SK-N-SH (cell line): ENCODE data around the gene C16orf54. TPM values are rescaled to one million over a fixed set of nuclear protein-coding genes. Genes with fewer than 3 reads are reported as not detected.

Experiments used
- CTCF ChIA-PET: fragments of 300-600, 350-600 bp; formaldehyde crosslinking; extraction: SDS; loops from one replicate; lab custom pipeline; 2021; lab: Yijun Ruan, JAX
- POLR2A ChIA-PET: fragments of 350-600 bp; sonication (Branson Sonifier 250); formaldehyde crosslinking; extraction: SDS; loops from one replicate; lab custom pipeline; 2020; ENCODE audit warnings: antibody characterized with exemption, inconsistent platforms; lab: Yijun Ruan, JAX
- DNase-seq: peaks from one replicate; pipeline ENCODE4 v3.0.0; 2012
- H2AFZ ChIP-seq: fragments of 200-600 bp; sonication (generic); 2 replicates; pipeline ENCODE4 v1.8.1; 2016; ENCODE audit warnings: antibody characterized with exemption, mild to moderate bottlenecking, low read depth
- H3F3A ChIP-seq: fragments of 200-600 bp; sonication (generic); replicated peaks from 2 replicates; pipeline ENCODE3; 2016; ENCODE audit warnings: antibody characterized with exemption, mild to moderate bottlenecking; ENCODE audit not compliant: insufficient read depth
- H3K27ac ChIP-seq, 2 experiments: fragments of 200-500 bp in 1 of 2; fragments of 200-600 bp in 1 of 2; sonication (Bioruptor generic) in 1 of 2; sonication (generic), shearing (Covaris generic) in 1 of 2; 2 replicates each; pipeline versions ENCODE4 v1.5.1 to v1.6.1; 2014 to 2016; ENCODE audit warnings: low read depth in 2 of 2, inconsistent platforms in 1 of 2, low read length in 1 of 2, mild to moderate bottlenecking in 1 of 2, mixed read lengths in 1 of 2
- H3K27me3 ChIP-seq: fragments of 200-600 bp; sonication (generic), shearing (Covaris generic); 2 replicates; pipeline ENCODE4 v1.6.1; 2016; ENCODE audit warnings: mixed run types; ENCODE audit not compliant: insufficient read depth
- H3K36me3 ChIP-seq, 2 experiments: fragments of 200-500 bp in 1 of 2; fragments of 200-600 bp in 1 of 2; sonication (Bioruptor generic) in 1 of 2; sonication (generic) in 1 of 2; replicated peaks in 1 of 2; 2 replicates each; pipeline versions ENCODE3 to v1.5.1; 2014 to 2016; ENCODE audit warnings: low read length in 1 of 2, mild to moderate bottlenecking in 1 of 2; ENCODE audit not compliant: insufficient read depth in 2 of 2, control insufficient read depth in 1 of 2
- H3K4me1 ChIP-seq, 2 experiments: fragments of 200-500 bp in 1 of 2; fragments of 200-600 bp in 1 of 2; sonication (Bioruptor generic) in 1 of 2; sonication (generic), shearing (Covaris generic) in 1 of 2; 2 replicates each; pipeline versions ENCODE4 v1.5.1 to v1.6.1; 2014 to 2016; ENCODE audit warnings: low read depth in 1 of 2, low read length in 1 of 2, mixed run types in 1 of 2; ENCODE audit not compliant: insufficient read depth in 2 of 2, control insufficient read depth in 1 of 2
- H3K4me2 ChIP-seq: fragments of 200-600 bp; sonication (generic), shearing (Covaris generic); 2 replicates; pipeline ENCODE4 v1.6.1; 2017; ENCODE audit warnings: mixed run types
- H3K4me3 ChIP-seq, 2 experiments: fragments of 200-500 bp in 1 of 2; fragments of 200-600 bp in 1 of 2; sonication (Bioruptor generic) in 1 of 2; sonication (generic), shearing (Covaris generic) in 1 of 2; 2 replicates each; pipeline versions ENCODE4 v1.5.1 to v1.8.1; 2014 to 2016; ENCODE audit warnings: low read depth in 2 of 2, inconsistent platforms in 1 of 2, low read length in 1 of 2, mild to moderate bottlenecking in 1 of 2, mixed read lengths in 1 of 2, moderate library complexity in 1 of 2
- H3K79me2 ChIP-seq: fragments of 200-600 bp; sonication (generic); 2 replicates; pipeline ENCODE4 v1.8.1; 2017; ENCODE audit warnings: mild to moderate bottlenecking; ENCODE audit not compliant: insufficient read depth
- H3K9ac ChIP-seq: fragments of 200-600 bp; sonication (generic); 2 replicates; pipeline ENCODE4 v1.6.1; 2017; ENCODE audit warnings: mixed run types
- H3K9me2 ChIP-seq: fragments of 200-600 bp; sonication (generic); 2 replicates; pipeline ENCODE4 v1.6.1; 2017; ENCODE audit warnings: mixed run types
- H3K9me3 ChIP-seq: fragments of 200-600 bp; sonication (generic); 2 replicates; pipeline ENCODE4 v1.6.1; 2017; ENCODE audit warnings: mixed run types, mild to moderate bottlenecking, moderate library complexity
- H4K20me1 ChIP-seq: fragments of 200-600 bp; sonication (generic); 2 replicates; pipeline ENCODE4 v1.6.1; 2017; ENCODE audit warnings: mild to moderate bottlenecking, mixed run types; ENCODE audit not compliant: insufficient read depth
- CHD2 ChIP-seq: fragments of 150-350 bp; IDR thresholded peaks from 2 replicates; pipeline ENCODE4 v1.6.1; 2018; ENCODE audit warnings: low read length; ENCODE audit not compliant: partially characterized antibody
- EZH2phosphoT487 ChIP-seq: fragments of 200-600 bp; sonication (generic); IDR thresholded peaks from 2 replicates; pipeline ENCODE4 v1.6.1; 2017; ENCODE audit warnings: low read depth, mixed run types, mild to moderate bottlenecking, antibody characterized with exemption, moderate library complexity, borderline replicate concordance
- FOSL2 ChIP-seq: IDR thresholded peaks from 2 replicates; pipeline ENCODE4 v1.4.0; 2012; ENCODE audit warnings: low read depth, mild to moderate bottlenecking, moderate library complexity, borderline replicate concordance
- GATA2 ChIP-seq: sonication (generic); formaldehyde crosslinking; IDR thresholded peaks from 2 replicates; pipeline ENCODE4 v1.5.0; 2020; ENCODE audit warnings: mild to moderate bottlenecking, missing genetic modification reagents
- IRF3 ChIP-seq: fragments of 150-350 bp; IDR thresholded peaks from 2 replicates; pipeline ENCODE4 v1.6.1; 2016; ENCODE audit warnings: mild to moderate bottlenecking, low read depth, low read length
- POLR2AphosphoS5 ChIP-seq: IDR thresholded peaks from 2 replicates; pipeline ENCODE4 v1.6.1; 2012; ENCODE audit warnings: low read depth, low read length
- RAD21 ChIP-seq: IDR thresholded peaks from 2 replicates; pipeline ENCODE4 v1.6.1; 2012; ENCODE audit warnings: mild to moderate bottlenecking, low read length
- RCOR1 ChIP-seq: fragments of 150-350 bp; IDR thresholded peaks from 2 replicates; pipeline ENCODE4 v1.6.1; 2017; ENCODE audit warnings: antibody characterized with exemption, low read length
- REST ChIP-seq: IDR thresholded peaks from 2 replicates; pipeline ENCODE4 v1.6.1; 2012; ENCODE audit warnings: mild to moderate bottlenecking, low read depth, low read length, moderate library complexity
- RXRA ChIP-seq: IDR thresholded peaks from 2 replicates; pipeline ENCODE4 v1.4.0; 2012; ENCODE audit warnings: low read depth, mild to moderate bottlenecking, borderline replicate concordance
- SIN3A ChIP-seq: IDR thresholded peaks from 2 replicates; pipeline ENCODE4 v1.6.1; 2012; ENCODE audit warnings: low read depth, mild to moderate bottlenecking, low read length, moderate library complexity, borderline replicate concordance
- TEAD4 ChIP-seq: IDR thresholded peaks from 2 replicates; pipeline ENCODE4 v1.4.0; 2012; ENCODE audit warnings: mild to moderate bottlenecking, borderline replicate concordance; ENCODE audit not compliant: insufficient read depth
- YY1 ChIP-seq: IDR thresholded peaks from 2 replicates; pipeline ENCODE4 v1.4.0; 2012; ENCODE audit warnings: low read depth, mild to moderate bottlenecking
- WGBS: methylation state at CpG from one replicate; pipeline ENCODE4 v1.1.6; 2017; ENCODE audit warnings: low lambda C conversion rate; 5-methylcytosine and 5-hydroxymethylcytosine counted together
- polyA plus RNA-seq, 3 experiments: library from polyadenylated mRNA; depleted of rRNA; stranded (reverse); fragments of >200 nt; gene quantifications; 2 replicates each; pipeline ENCODE4 v1.2.3, GENCODE V29; 2012
- TF ChIP-seq, protein P1 (sequence below): fragments of 150-350 bp; IDR thresholded peaks from 2 replicates; pipeline ENCODE4 v1.6.1; 2017; ENCODE audit warnings: antibody characterized with exemption, low read length, low read depth, borderline replicate concordance
- TF ChIP-seq, protein P2 (sequence below): IDR thresholded peaks from 2 replicates; pipeline ENCODE4 v1.4.0; 2012; ENCODE audit warnings: low read depth, borderline replicate concordance

The C16orf54 gene
- polyA plus RNA-seq, 1 of the 3 experiments (the other 2 are of a cell fraction) = not detected

- Histone ChIP-seq H3K27ac (no peak overlapping the region), H3K79me2 (no peaks in the 10 kb centered on the region), H3K9me3 (no peaks in the 10 kb centered on the region), H3F3A (no peaks in the 10 kb centered on the region), H3K9ac (no peak overlapping the region), H2AFZ (no peak overlapping the region), H3K4me3 (no peak overlapping the region), H4K20me1 (no peaks in the 10 kb centered on the region), H3K27me3 (no peaks in the 10 kb centered on the region), H3K9me2 (no peaks in the 10 kb centered on the region), H3K4me2 (no peak overlapping the region)
- POLR2A ChIA-PET = interaction anchor here (0.7 to 1.2 kb wide), 2 partner anchors 22 to 121 kb away, joined by 4 to 10 read pairs; partner anchors contain the start of gene QPRT
- no peak for TF ChIP-seq CHD2
- TF ChIP-seq EZH2phosphoT487 = no peak
- no peak for TF ChIP-seq POLR2AphosphoS5
- no peak for TF ChIP-seq FOSL2
- TF ChIP-seq, protein P1, sequence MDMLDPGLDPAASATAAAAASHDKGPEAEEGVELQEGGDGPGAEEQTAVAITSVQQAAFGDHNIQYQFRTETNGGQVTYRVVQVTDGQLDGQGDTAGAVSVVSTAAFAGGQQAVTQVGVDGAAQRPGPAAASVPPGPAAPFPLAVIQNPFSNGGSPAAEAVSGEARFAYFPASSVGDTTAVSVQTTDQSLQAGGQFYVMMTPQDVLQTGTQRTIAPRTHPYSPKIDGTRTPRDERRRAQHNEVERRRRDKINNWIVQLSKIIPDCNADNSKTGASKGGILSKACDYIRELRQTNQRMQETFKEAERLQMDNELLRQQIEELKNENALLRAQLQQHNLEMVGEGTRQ = no peak
- TF ChIP-seq RAD21 = no peak
- TF ChIP-seq IRF3 = no peak
- TF ChIP-seq TEAD4 = no peak
- no peak for TF ChIP-seq REST
- no peak for TF ChIP-seq YY1
- TF ChIP-seq, protein P2, sequence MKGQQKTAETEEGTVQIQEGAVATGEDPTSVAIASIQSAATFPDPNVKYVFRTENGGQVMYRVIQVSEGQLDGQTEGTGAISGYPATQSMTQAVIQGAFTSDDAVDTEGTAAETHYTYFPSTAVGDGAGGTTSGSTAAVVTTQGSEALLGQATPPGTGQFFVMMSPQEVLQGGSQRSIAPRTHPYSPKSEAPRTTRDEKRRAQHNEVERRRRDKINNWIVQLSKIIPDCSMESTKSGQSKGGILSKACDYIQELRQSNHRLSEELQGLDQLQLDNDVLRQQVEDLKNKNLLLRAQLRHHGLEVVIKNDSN = no peak
- no peak for TF ChIP-seq GATA2 (CRISPR knock-in tag)
- TF ChIP-seq RCOR1 = no peak
- no peak for TF ChIP-seq SIN3A
- no peak for TF ChIP-seq RXRA
- TF ChIP-seq, all 33 proteins: peak for 0
- Histone ChIP-seq H3K4me1 (no peaks in the 10 kb centered on the region; a peak in 1 of 4 replicates), H3K36me3 (no peaks in the 10 kb centered on the region)
- CTCF ChIA-PET = interaction anchor here (0.6 to 4.6 kb wide), 16 partner anchors 9 to 348 kb away, joined by 3 to 33 read pairs (median 7); partner anchors contain the start of genes KIF22, PRRT2, QPRT and TLCD3B
- WGBS = 72% methylated on average over 5 of the region's 5 CpGs
- DNase-seq = no peak
These were observed 44.6 kb downstream of the C16orf54 start for GRCh38 chr16:29701214-29701555.
